Muscle layer of duodenum (tissue), 2 donors: ENCODE results near the gene FRRS1.

Experiments used
- H3K27ac ChIP-seq: one replicate; pipeline ENCODE4 v1.7.0; 2013; ENCODE audit warnings: mild to moderate bottlenecking, low read length
- H3K27me3 ChIP-seq: one replicate; pipeline ENCODE4 v1.7.0; 2013; ENCODE audit warnings: low read depth, mild to moderate bottlenecking, control low read depth, low read length
- H3K36me3 ChIP-seq, 2 donors: one replicate each; pipeline ENCODE4 v1.7.0; 2013; ENCODE audit warnings: low read length in 2 of 2, control low read depth in 1 of 2, mild to moderate bottlenecking in 1 of 2; ENCODE audit not compliant: insufficient read depth in 2 of 2, control insufficient read depth in 1 of 2
- H3K4me1 ChIP-seq, 2 donors: one replicate each; pipeline ENCODE4 v1.7.0; 2013; ENCODE audit warnings: low read length in 2 of 2, mild to moderate bottlenecking in 2 of 2, control low read depth in 1 of 2, moderate library complexity in 1 of 2; ENCODE audit not compliant: insufficient read depth in 2 of 2, control insufficient read depth in 1 of 2
- H3K4me3 ChIP-seq, 2 donors: one replicate each; pipeline ENCODE4 v1.7.0; 2013; ENCODE audit warnings: low read length in 2 of 2, low read depth in 1 of 2, mild to moderate bottlenecking in 1 of 2
- H3K9me3 ChIP-seq, 2 donors: one replicate each; pipeline ENCODE4 v1.7.0; 2013; ENCODE audit warnings: low read length in 2 of 2, control low read depth in 1 of 2, mild to moderate bottlenecking in 1 of 2; ENCODE audit not compliant: control insufficient read depth in 1 of 2
- donor health status: healthy.

The FRRS1 gene

DNA sequence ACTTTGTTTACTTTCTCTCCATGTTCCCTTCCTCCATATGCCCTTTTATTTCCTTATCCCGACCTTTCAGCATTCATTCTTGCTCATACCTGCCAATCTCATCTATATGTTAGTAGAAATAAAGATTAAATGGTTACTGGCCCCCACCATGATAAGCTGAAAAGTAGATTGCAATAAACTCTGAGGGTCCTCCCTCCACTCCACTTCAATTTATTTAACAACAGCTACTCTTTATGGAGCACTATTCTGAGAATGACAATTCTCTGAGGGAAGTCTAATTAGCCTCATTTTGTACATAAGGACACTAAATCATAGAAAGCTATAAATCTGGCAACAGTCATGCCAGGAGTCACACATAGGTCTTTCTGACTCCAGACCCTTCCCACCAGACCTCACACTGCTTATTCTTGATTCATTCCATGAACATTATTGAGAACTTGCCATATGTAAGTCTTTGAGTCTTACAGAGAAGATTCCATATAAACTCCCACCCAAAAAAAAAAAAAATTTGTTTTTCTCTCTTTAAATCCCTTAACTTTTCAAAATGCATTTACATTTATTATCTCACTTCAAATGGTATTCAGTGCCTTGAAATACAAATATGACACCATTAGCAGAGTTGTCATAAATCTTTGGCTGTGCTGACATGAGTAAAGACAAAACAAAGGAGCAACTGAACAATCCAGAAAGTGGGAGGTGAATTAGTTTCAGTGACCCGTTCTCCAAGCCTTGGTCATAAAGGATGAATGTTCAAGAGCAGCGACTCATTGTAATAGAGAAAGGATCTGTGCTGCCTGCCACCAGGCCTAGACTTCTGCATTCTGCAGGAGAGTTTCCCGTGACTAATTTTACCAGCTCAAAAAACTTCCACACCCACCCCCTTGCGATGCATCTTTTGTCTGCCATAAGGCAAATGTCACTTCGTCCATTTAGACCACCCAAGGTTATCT lies 92.0 kb downstream of the FRRS1 start:
- Histone ChIP-seq H3K27me3 (no peaks in the 10 kb centered on the region), H3K27ac (no peak overlapping the region), H3K4me1 (peaks cover 0 to 2% of the 10 kb centered on the region in 2 donors), H3K4me3 (no peak overlapping the region), H3K9me3 (no peaks in the 10 kb centered on the region), H3K36me3 (peaks cover 0 to 5% of the 10 kb centered on the region in 2 donors)

DNA sequence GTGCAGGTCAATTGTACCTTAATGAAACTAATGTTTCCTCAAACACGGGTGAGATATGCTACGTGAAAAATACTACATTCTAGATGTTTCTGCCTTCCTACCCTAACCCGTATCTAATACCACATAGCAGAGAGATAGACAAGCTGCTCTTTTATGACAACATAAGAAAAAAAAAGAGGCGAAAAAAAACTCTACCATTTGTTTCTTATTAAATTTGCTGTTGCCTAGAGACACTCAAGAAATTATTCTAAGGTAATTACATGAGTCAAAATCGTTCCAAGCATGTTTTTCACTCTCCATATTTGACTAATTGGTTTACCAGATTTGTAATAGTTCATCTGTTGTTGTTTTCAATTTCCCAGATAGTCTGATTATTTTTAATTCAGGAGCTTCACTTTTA lies 93.1 kb downstream of the FRRS1 start:
- Histone ChIP-seq H3K4me3 (no peak overlapping the region), H3K27ac (no peak overlapping the region), H3K4me1 (peaks cover 0 to 2% of the 10 kb centered on the region in 2 donors), H3K9me3 (no peaks in the 10 kb centered on the region), H3K36me3 (peaks cover 0 to 5% of the 10 kb centered on the region in 2 donors), H3K27me3 (no peaks in the 10 kb centered on the region)

DNA sequence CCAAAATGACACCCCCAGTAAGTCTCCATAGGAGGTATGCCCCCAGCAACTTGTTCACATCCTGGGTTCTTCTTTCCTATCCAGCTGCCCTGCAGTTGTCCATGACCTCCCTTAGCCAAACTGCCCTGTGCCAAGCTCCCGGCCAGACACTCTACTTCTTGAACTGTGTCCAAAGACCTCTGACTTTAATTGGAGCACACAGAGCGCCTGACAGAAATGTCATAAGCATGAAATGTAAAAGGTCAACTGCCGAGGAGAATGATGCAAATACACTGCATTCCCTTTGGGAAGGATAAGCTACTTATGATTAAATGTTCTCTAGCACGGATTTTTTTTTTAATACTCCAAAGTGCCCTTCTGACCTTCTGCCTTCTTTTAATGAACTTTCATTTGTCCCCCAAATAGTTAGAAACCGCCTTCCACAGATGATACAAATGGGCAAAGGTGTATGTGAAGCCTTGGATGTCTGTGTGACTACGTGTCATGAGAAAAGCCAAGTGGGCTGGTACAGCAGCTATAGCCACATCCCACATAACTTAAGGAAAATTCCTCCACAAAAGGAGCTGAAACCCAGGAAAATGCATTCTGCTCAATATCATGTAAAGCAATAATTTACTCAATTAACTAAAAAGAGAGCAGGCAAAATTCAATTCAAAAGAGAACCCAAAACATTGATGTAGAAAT lies 93.8 kb downstream of the FRRS1 start:
- Histone ChIP-seq H3K4me3 (no peak overlapping the region), H3K9me3 (no peaks in the 10 kb centered on the region), H3K27me3 (no peaks in the 10 kb centered on the region), H3K27ac (no peak overlapping the region), H3K4me1 (peaks cover 0 to 2% of the 10 kb centered on the region in 2 donors), H3K36me3 (peaks cover 0 to 5% of the 10 kb centered on the region in 2 donors)

DNA sequence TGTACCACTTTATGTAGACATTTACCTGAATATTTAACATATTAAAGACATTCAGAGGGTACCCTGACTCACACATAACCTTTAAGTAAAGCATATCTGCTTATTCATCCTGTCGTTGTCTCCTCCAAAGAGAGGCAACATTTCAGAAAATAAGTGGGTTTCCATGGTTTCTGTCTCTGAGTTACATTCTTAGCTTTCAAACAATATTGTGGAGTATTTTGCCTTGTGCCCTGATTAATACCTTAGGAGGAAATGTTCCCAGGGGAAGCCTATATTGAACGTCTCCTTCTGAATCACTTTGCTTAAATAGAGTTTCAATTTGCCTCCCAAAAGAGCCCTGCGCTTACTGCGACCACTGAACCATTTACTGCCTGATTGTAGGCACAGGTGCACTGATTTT lies 94.4 kb downstream of the FRRS1 start:
- Histone ChIP-seq H3K27ac (no peak overlapping the region), H3K4me3 (no peak overlapping the region), H3K9me3 (no peaks in the 10 kb centered on the region), H3K4me1 (peaks cover 0 to 2% of the 10 kb centered on the region in 2 donors), H3K36me3 (peaks cover 0 to 5% of the 10 kb centered on the region in 2 donors), H3K27me3 (no peaks in the 10 kb centered on the region)

- no peak overlapping the region for H3K4me3 ChIP-seq
- no peaks in the 10 kb centered on the region for H3K9me3 ChIP-seq
- H3K27me3 ChIP-seq = no peaks in the 10 kb centered on the region
- peaks cover 0 to 5% of the 10 kb centered on the region in 2 donors for H3K36me3 ChIP-seq
- H3K4me1 ChIP-seq = peaks cover 0 to 2% of the 10 kb centered on the region in 2 donors
- no peak overlapping the region for H3K27ac ChIP-seq
These were observed 95.9 kb downstream of the FRRS1 start for GRCh38 chr1:99670583-99670982.

DNA sequence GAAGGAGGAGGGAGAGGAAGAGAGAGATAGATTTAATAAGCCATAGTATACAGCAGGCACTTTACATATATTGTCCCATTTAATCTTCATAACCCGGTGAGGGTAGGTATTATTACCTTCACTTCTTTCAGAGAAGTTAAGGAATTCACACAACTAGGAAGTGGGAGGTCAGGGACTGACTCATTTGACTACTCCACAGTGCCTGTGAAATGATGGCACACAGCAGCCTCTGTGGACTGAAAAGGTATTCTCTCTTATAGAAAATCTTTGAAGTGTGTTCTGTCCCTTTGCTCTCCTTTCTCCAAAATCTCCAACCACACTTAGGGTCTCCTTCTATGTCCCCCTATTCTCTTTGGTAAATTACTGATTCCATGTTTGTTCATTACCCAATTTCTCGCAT lies 96.6 kb downstream of the FRRS1 start:
- Histone ChIP-seq H3K36me3 (peaks cover 0 to 5% of the 10 kb centered on the region in 2 donors), H3K4me3 (no peak overlapping the region), H3K27me3 (no peaks in the 10 kb centered on the region), H3K4me1 (peaks cover 0 to 2% of the 10 kb centered on the region in 2 donors), H3K9me3 (no peaks in the 10 kb centered on the region), H3K27ac (no peak overlapping the region)

DNA sequence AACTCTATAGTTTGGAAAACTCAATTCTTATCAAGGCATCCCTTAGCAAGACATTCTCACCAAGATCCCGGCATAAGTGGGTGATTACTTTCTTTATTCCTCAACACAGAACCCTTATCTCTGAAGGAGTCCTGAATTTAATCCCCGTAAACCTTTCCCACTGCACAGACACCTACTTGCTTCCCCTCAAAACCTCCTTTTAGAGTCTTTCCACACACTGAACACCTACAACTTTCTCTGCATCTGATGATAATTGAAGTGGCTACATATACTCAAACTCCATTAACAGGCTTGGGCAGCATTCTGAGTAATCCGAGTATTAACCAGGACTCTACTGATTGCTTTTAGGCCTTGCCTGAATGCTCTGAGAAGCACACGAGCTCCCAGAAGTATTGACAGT lies 97.1 kb downstream of the FRRS1 start:
- H3K9me3 ChIP-seq = no peaks in the 10 kb centered on the region
- peaks cover 0 to 2% of the 10 kb centered on the region in 2 donors for H3K4me1 ChIP-seq
- H3K4me3 ChIP-seq = no peak overlapping the region
- peaks cover 0 to 5% of the 10 kb centered on the region in 2 donors for H3K36me3 ChIP-seq
- H3K27ac ChIP-seq = no peak overlapping the region
- H3K27me3 ChIP-seq = no peaks in the 10 kb centered on the region

DNA sequence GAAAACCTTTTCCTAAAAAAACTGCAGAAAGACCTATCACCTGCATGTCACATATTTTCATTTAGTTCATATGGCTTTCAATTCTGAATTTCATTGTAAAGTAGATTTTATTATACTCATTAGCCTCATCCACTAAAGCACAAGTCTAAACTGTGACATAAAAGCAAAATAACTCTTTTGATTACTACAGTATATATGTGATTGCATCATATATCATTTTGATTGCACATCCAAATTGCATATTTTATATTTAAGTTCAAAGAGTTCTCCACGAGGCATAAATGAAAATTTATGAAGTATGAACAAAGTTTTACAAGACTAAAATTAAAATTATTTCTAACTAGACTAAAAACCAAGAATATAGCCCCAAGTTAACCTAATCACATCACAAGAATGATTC lies 101.2 kb downstream of the FRRS1 start:
- Histone ChIP-seq H3K27ac (no peak overlapping the region), H3K9me3 (no peaks in the 10 kb centered on the region), H3K27me3 (no peaks in the 10 kb centered on the region), H3K4me3 (no peak overlapping the region), H3K4me1 (peaks cover 0 to 4% of the 10 kb centered on the region in 2 donors), H3K36me3 (peaks cover 0 to 5% of the 10 kb centered on the region in 2 donors)

- Histone ChIP-seq H3K4me3 (no peak overlapping the region), H3K27ac (no peak overlapping the region), H3K9me3 (no peaks in the 10 kb centered on the region), H3K4me1 (peaks cover 0 to 10% of the 10 kb centered on the region in 2 donors), H3K36me3 (no peaks in the 10 kb centered on the region), H3K27me3 (no peaks in the 10 kb centered on the region)
These were observed 102.9 kb downstream of the FRRS1 start for GRCh38 chr1:99663501-99663900.

DNA sequence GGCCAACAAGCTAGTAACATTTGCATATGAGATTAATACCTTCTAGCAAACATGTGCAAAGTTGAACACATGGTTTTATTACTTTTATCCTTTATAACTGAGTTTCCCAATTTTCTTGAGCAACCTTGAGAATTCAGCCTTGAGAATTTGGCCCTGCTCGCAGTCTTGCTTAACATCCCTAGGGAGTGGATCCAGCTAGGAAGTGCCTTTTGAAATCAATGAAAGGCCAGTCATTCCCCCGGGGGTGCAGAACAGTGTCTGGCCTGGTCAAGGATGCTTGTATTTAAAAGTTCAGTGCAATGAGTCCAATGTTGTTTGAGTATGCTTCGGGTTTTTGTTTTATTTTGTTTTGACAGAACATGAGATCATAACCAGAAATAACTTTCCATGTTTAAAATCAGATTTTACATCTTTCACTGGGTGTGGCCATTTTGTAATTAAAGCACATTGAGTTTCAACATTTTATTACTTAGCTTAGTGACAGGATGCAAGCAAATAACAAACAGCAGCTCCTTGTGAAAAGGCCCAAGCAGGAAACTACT lies 103.8 kb downstream of the FRRS1 start:
- Histone ChIP-seq H3K4me3 (no peak overlapping the region), H3K9me3 (no peaks in the 10 kb centered on the region), H3K27me3 (no peaks in the 10 kb centered on the region), H3K36me3 (no peaks in the 10 kb centered on the region), H3K4me1 (peaks cover 0 to 10% of the 10 kb centered on the region in 2 donors), H3K27ac (peak overlapping the region; percentile 70)

DNA sequence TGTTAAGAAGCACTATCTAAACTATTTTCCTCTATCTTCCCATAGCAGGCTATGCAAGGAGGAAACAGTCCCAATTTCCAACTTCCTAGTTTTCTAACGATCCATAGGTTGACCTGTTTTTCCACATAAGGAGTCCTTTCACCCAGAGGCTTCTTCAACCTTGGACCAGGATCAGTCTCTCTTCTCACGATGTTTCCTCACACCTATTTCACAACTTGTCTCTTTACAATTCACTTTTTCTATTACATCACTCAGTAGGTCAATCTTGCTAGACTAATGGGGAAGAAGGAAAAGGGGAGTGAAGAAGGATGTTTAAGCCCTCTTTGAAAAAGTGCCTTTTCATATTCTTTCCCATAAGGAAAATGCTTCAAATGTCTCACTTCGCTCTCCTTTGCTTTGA lies 104.7 kb downstream of the FRRS1 start:
- Histone ChIP-seq H3K27me3 (no peaks in the 10 kb centered on the region), H3K36me3 (no peaks in the 10 kb centered on the region), H3K4me1 (peaks cover 0 to 10% of the 10 kb centered on the region in 2 donors), H3K4me3 (no peak overlapping the region), H3K9me3 (no peaks in the 10 kb centered on the region), H3K27ac (peak overlapping the region; percentile 70)
